ENCODE data around the gene FOXR1.
"Not testable (repeated sequence)": the region's sequence is repeated elsewhere in the genome, so short reads cannot be mapped to it uniquely, and the experiment has no call there.

FOXR1 gene

GRCh38 chr11:119014209-119014924 is 42.8 kb downstream of the FOXR1 start:
- DNase-seq (ENCODE audit: low read depth): no peak
- no peak overlapping the region for H3K4me3 ChIP-seq (replicated peaks; ENCODE audit: low read depth, low read length)
- TF ChIP-seq CTCF (IDR thresholded peaks at IDR 0.05; ENCODE audit: low read length, missing control alignments): no peak

- no peak for TF ChIP-seq CTCF (IDR thresholded peaks at IDR 0.05; ENCODE audit: low read length, missing control alignments)
- no peak for DNase-seq (ENCODE audit: low read depth)
- H3K4me3 ChIP-seq (replicated peaks; ENCODE audit: low read depth, low read length): no peak overlapping the region
These were observed 43.6 kb downstream of the FOXR1 start for GRCh38 chr11:119015054-119015611.

DNA sequence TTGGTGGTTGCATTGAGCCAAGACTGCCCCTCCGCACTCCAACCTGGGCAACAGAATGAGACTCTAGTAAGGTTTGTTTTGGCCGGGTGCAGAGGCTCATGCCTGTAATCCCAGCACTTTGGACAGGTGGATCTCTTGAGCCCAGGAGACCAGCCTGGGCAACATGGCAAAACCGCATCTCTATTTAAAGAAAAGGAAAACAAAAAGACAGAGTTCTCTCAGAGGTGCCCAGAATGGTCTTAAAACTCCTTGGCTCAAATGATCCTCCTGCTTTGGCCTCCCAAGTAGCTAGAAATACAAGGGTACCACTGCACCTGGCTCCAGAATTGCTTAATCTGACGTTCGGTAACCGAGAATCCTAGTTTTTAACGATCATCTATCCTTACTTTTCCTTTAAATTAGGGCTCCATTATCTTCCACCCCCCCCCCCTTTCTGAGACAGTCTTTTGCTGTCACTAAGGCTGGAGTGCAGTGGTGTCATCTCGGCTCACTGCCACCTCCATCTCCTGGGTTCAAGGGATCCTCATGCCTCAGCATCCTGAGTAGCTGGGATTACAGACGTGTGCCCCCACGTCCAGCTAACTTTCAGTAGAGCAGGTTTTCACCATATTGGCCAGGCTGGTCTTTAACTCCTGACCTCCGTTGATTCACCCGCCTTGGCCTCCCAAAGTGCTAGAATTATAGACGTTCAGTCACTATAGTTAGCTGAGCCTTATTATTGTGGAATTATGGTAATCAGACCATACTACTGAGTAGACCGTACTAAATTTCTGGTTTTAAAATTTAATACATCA is 44.9 kb downstream of the FOXR1 start:
- peak overlapping the region; percentile 89 for H3K4me3 ChIP-seq (replicated peaks; ENCODE audit: low read depth, low read length)
- DNase-seq (ENCODE audit: low read depth): no peak
- TF ChIP-seq CTCF (IDR thresholded peaks at IDR 0.05; ENCODE audit: low read length, missing control alignments): no peak

- DNase-seq (ENCODE audit: low read depth): not testable (repeated sequence)
- H3K4me3 ChIP-seq (replicated peaks; ENCODE audit: low read depth, low read length): peak overlapping the region; percentile 89
These were observed 45.8 kb downstream of the FOXR1 start for GRCh38 chr11:119017377-119017776.

DNA sequence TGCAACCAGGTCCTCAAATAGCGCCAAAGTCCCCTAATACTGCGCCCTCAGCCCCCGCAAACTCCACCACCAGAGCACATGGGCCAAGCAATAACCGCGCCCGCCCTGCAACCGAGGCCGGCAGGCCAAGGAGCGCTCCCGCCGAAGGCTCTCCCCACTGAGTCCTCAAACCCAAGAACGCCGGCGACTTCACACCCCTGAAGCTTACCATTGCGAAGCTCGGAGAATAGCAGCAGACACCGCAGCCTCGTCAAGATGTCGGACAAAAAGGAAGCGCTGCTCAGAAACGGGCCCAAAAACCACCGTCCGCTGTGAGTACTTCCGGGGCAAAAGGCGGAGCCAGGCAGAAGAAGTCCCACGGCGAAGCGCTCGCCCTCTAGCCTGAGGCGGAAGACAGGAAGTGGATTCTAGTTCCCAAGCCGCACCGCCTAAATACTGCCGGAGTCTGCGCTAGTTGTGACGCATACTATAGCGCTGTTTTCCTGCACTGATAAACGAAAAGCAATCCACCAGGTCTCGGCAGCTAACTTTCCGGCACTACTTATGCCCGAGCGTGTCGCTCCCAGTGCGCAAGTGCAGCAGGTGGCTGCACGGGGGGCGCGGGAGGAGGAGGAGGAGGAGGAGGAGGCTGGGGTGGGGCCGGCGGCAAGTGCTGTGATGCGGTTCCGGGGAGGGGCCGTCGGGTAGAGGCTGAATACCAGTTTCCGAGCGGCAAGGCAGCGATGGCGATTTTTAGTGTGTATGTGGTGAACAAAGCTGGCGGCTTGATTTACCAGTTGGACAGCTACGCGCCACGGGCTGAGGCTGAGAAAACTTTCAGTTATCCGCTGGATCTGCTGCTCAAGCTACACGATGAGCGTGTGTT is 46.7 kb downstream of the FOXR1 start, which contains the start of the genes RPS25 and TRAPPC4:
Gene RPS25 (minus strand): TSS at position 270 of the 865 bp plus-strand sequence. CDS start 59 bp downstream, at position 211.
Gene TRAPPC4 (plus strand): TSS at position 693 of the 865 bp plus-strand sequence. CDS start 30 bp downstream, at position 723.
- peak within 1 kb of the TSS; percentile 89 for H3K4me3 ChIP-seq (replicated peaks; ENCODE audit: low read depth, low read length)
- peak; percentile 97 for DNase-seq (ENCODE audit: low read depth)
- TF ChIP-seq CTCF (IDR thresholded peaks at IDR 0.05; ENCODE audit: low read length, missing control alignments): no peak

DNA sequence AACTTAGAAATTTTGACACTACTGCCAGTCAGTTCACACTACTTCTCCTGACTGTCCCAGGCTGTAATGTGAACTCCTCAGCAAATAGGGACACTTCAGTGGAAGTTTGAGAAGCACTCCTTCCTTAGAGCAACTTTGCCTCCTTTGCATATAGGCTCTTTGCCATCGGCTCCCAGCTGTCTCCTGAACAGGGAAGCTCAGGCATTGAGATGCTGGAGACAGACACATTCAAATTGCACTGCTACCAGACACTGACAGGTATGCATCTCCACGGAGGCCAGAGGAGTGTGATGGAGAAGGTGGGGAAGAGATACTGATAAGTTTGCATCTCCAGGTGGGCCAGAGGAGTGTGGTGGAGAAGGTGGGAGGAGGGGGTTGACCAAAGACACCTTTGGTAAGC is 48.4 kb downstream of the FOXR1 start:
- no peak for TF ChIP-seq CTCF (IDR thresholded peaks at IDR 0.05; ENCODE audit: low read length, missing control alignments)
- no peak for DNase-seq (ENCODE audit: low read depth)
- H3K4me3 ChIP-seq (replicated peaks; ENCODE audit: low read depth, low read length): peak overlapping the region; percentile 89

All from fibroblast of pulmonary artery (primary cell).